GM15510 (cell line): ENCODE results near the gene ATG9A.

ENCODE experiments used
- POLR2A ChIP-seq: IDR thresholded peaks from 3 replicates; pipeline ENCODE4 v1.6.1; 2011; ENCODE audit warnings: borderline replicate concordance; ENCODE audit not compliant: insufficient read length; ENCODE audit errors: extremely low read depth

Gene ATG9A

GRCh38 chr2:219254590-219255201 lies 25.3 kb upstream of the ATG9A start:
- TF ChIP-seq POLR2A: no peak

- TF ChIP-seq POLR2A: peak; percentile 99
Observed at GRCh38 chr2:219253753-219254589, 24.5 kb upstream of the ATG9A start, which contains the start of gene TUBA4A. TUBA4A (minus strand) TSS chr2:219253918; CDS start chr2:219253858, 60 bp downstream.

GRCh38 chr2:219252900-219253752 lies 23.7 kb upstream of the ATG9A start, which contains the start of gene TUBA4B:
TUBA4B (plus strand) TSS chr2:219253243; CDS start chr2:219253408, 165 bp downstream.
- peak; percentile 25 for TF ChIP-seq POLR2A

GRCh38 chr2:219252570-219252899 lies 23.1 kb upstream of the ATG9A start:
- no peak for TF ChIP-seq POLR2A

GRCh38 chr2:219252084-219252483 lies 22.6 kb upstream of the ATG9A start:
- TF ChIP-seq POLR2A: no peak

- TF ChIP-seq POLR2A: no peak
Observed at GRCh38 chr2:219251656-219252055, 22.2 kb upstream of the ATG9A start.

- TF ChIP-seq POLR2A: no peak
Observed at GRCh38 chr2:219250049-219250781, 20.8 kb upstream of the ATG9A start.

GRCh38 chr2:219249203-219249980 lies 20.0 kb upstream of the ATG9A start:
- peak; percentile 39 for TF ChIP-seq POLR2A

GRCh38 chr2:219248845-219249202 lies 19.4 kb upstream of the ATG9A start:
- TF ChIP-seq POLR2A: no peak

- no peak for TF ChIP-seq POLR2A
Observed at GRCh38 chr2:219247678-219248642, 18.5 kb upstream of the ATG9A start.

- TF ChIP-seq POLR2A: no peak
Observed at GRCh38 chr2:219246559-219246958, 17.1 kb upstream of the ATG9A start.

GRCh38 chr2:219245899-219246230 lies 16.4 kb upstream of the ATG9A start:
- no peak for TF ChIP-seq POLR2A
